Measurements from ENCODE around the gene PSMD8.
"Not testable (repeated sequence)": the region's sequence is repeated elsewhere in the genome, so short reads cannot be mapped to it uniquely, and the experiment has no call there.

Gene PSMD8

GRCh38 chr19:38374332-38375097 lies at the start of gene PSMD8:
PSMD8 (plus strand) TSS chr19:38374571; CDS start chr19:38374602, 31 bp downstream.
- DNase-seq = peak; percentile 100

DNA sequence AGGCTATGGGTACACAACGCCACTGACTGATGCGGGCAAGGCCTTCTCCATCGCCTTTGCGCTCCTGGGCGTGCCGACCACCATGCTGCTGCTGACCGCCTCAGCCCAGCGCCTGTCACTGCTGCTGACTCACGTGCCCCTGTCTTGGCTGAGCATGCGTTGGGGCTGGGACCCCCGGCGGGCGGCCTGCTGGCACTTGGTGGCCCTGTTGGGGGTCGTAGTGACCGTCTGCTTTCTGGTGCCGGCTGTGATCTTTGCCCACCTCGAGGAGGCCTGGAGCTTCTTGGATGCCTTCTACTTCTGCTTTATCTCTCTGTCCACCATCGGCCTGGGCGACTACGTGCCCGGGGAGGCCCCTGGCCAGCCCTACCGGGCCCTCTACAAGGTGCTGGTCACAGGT lies 47.8 kb upstream of the PSMD8 start:
- no peak for DNase-seq

- no peak for DNase-seq
Observed at GRCh38 chr19:38329651-38330050, 44.7 kb upstream of the PSMD8 start.

GRCh38 chr19:38331728-38332127 lies 42.6 kb upstream of the PSMD8 start:
- no peak for DNase-seq

- DNase-seq = no peak
Observed at GRCh38 chr19:38333245-38333644, 41.1 kb upstream of the PSMD8 start.

- peak; percentile 95 to 99 for DNase-seq
Observed at GRCh38 chr19:38335949-38336637, 38.3 kb upstream of the PSMD8 start.

GRCh38 chr19:38336638-38337359 lies 37.6 kb upstream of the PSMD8 start:
- DNase-seq = peak; percentile 90 to 91

DNA sequence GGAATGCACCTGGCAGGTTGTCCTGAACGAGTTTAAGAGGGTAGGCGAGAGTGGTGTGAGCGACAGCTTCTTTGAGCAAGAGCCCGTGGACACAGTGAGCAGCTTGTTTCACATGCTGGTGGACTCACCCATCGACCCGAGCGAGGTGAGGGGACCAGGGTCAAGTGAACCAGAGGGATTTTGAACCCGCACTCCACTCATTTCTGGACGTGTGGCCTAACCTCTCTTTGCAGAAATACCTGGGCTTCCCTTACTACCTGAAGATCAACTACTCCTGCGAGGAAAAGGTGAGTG lies 37.1 kb upstream of the PSMD8 start:
- no peak for DNase-seq

DNA sequence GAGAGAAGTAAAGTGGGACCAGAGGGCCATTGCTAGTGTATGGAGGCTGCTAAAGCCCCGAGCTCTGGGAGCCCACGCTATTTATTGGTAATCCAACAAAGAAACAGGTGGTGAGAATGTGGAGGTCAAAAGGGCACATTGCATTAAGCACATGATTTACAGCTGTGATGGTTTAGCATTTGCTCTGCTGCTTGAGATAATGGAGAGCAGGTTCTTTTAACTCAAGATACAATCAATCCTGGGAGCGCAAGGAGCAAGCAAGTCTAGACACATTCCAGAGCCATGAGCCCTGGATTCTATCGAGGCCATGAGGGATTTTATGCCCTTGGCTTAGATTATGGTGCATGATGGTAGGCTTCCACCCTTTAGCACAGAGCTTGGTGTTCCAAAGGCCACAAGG lies 35.4 kb upstream of the PSMD8 start:
- DNase-seq = not testable (repeated sequence)

DNA sequence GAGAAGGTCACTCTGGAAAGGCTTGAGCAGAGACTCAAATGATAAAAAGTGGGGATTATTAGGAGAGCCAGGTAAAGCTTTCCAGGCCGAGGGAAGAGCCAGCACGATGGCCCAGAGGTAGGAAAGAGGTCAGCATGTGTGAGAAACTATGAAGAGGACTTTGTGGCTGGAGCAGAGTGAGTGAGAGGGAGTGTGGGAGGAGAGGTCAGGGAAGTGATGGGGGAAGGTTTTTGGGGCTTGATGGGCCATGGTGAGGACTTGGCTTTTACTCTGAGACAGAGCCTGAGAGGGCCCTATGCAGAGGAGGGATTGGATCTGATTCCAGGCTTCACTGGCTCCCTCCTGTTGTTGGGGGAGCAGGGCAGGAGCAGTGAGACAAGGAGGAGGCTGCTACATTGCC lies 33.4 kb upstream of the PSMD8 start:
- no peak for DNase-seq

- no peak for DNase-seq
Observed at GRCh38 chr19:38346837-38347236, 27.5 kb upstream of the PSMD8 start.

- DNase-seq = no peak
Observed at GRCh38 chr19:38350883-38351282, 23.5 kb upstream of the PSMD8 start.

DNA sequence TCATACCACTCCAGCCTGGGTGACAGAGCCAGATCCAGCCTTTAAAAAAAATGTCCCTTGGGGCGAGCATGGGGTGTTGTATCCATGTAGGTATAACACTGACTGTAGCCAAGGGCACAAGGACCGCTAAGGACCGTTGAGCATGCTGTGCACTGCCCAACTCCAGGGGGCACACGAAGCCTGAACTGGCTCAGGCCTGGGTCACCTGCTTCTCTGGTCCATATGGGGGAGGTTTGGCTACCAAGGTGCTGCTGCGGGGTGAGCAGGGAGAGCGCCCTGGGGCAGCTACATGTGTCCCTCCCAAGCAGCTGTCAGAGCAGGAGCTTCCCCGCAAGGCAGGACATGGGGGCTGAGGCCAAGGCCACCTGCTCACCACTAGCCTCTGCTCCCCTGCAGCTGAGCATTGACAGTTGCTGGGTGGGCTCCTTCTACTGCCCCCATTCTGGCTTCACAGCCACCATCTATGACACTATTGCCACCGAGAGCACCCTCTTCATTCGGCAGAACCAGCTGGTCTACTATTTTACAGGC lies 22.4 kb upstream of the PSMD8 start:
- no peak for DNase-seq

DNA sequence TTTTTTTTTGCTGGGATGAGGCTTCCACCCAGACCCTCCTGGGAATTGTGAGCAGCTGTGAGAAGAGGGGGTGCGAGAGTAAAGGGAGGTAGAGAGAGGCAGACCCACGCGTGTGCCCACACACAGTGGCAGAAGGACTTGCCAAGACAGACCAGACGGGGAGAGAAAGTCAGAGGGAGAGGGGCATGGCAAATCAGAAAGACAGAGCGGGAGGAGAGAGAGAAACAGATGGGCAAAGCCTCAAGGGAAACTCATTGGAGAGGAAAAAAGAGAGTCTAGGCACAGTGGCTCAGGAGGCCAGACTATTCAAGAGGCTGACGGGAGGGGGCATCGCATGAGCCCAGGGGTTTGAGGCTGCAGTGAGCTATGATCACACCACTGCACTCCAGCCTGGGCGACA lies 21.8 kb upstream of the PSMD8 start:
- no peak for DNase-seq

DNA sequence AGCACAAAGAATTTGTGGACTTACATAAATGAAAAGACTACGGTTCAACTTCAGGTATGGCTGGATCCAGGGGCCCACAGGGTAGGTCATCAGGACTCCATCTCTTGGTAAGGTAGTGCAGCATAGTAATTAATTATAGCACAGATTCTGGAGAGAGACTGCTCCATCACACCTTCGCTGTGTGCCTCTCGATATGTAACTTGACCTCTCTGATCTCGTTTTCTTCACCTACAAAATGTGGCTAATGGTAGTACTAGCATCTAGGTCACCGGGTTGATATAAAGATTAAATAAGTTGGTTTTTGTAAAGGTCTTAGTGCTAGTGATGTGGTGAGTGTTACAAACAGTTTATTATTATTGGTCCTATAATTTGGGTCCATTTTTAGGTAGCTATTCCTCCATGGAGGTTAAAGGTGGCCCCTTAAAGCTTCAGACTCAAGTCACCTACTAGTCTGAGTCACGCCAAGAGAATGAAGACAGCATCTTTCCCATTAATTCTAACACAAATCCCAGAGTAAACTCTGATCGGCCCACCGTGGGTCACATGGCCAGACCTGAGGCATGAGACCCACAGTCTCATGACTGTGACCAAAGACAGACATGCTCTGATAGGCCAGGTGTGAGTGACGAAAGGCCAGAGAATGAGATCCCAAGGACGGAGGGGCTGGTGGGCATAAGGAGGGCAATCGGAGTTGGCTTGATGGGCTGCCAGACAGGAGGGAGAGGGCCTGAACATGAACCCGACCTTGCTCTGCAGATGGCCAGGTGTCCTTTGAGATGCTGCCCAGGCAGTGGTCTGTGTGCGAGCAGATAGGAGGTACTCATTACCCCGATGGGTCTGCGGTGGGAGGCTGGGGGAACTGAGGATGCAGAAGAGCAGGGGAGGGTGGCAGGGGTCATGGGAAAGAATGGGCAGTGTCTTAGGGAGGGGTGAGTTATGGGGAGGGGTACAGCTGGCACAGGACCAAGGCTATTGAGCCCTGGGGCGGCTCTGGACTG lies 18.3 kb upstream of the PSMD8 start:
- DNase-seq = no peak

DNA sequence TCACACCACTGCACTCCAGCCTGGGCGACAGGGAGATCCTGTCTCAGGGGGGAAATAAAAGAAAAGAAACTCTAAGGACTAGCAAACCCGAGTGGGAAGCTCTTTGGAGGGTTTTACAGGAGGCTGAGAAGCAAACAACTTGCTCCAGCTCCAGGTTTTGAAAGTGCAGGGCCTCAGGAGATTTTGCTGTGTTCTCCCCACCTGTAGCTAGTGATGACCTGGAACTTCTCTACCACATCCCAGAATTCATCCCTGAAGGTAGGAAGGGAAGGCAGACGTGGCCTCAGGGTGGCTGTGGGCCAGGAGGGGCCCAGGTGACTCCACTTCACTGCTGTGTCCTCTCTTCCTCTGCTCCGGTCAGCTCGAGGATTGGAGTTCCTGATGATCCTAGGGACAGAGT lies 16.3 kb upstream of the PSMD8 start:
- no peak for DNase-seq

- no peak for DNase-seq
Observed at GRCh38 chr19:38359242-38360021, 14.9 kb upstream of the PSMD8 start.

- peak; percentile 51 to 71 for DNase-seq
Observed at GRCh38 chr19:38360351-38360750, 14.0 kb upstream of the PSMD8 start.

- DNase-seq = no peak
Observed at GRCh38 chr19:38360839-38361631, 13.3 kb upstream of the PSMD8 start.

GRCh38 chr19:38361633-38362075 lies 12.7 kb upstream of the PSMD8 start:
- peak; percentile 80 to 93 for DNase-seq

Data from SHP77 (cell line).